ENCODE measurements around the gene GALNT1.

DNA sequence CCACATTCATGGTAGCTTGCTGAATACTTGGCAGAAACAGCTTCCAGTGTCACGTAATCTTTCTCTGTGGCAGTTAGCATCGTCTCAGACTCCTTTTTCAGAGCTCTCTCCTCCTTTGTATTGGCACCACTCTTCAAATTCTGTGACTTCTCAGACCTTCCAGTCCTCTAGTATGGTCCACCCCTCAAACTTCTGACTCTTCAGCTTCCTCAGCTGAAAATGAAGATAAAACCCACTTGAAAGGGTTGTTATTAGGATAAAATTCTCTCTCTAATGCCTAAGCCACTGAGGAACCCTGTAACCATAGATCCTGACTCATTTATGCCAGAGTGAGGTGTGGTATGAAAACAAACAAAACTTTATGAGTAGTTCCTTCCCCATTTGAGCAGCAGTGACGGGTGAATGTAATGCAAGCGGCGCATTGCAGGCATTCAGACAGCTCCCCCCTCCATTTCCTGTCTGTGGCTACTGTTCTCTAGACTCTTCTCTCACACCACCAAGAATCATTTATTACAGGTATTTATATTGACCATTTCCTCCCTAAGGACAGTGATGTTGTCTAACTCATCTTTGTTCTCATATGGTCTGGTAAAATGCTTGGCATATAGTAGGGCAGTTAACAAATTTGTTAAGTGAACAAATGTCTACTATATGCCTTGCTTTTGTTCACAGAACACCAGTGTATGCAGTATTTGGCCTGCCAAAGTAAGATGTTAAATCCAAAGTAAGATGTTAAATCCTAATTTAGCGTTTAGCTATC is 35.3 kb downstream of the GALNT1 start:
- TF ChIP-seq CTCF (IDR thresholded peaks at IDR 0.05) (no peak), EZH2 (IDR thresholded peaks at IDR 0.05) (no peak)
